CD14-positive monocyte (primary cell): ENCODE results near the gene CIB1. TPM values are rescaled to one million over a fixed set of nuclear protein-coding genes. Genes with fewer than 3 reads are reported as not detected.
A peak's percentile ranks its signal among the peaks of the same experiment; 100 is the strongest.

Source experiments
- DNase-seq, 3 donors: peaks; one replicate each; pipeline ENCODE4 v3.0.0-alpha.2; 2011 to 2022
- H2AFZ ChIP-seq: 2 replicates; pipeline ENCODE4 v1.6.0; 2012; ENCODE audit warnings: mild to moderate bottlenecking, low read depth, low read length, inconsistent platforms; ENCODE audit not compliant: insufficient read depth, poor library complexity, severe bottlenecking
- H3K27ac ChIP-seq, 2 donors: 1 replicate in 1 of 2; 2 replicates in 1 of 2; pipeline ENCODE4 v1.5.1; 2012 to 2013; ENCODE audit warnings: low read length in 2 of 2, control low read depth in 1 of 2, inconsistent platforms in 1 of 2, low read depth in 1 of 2, mild to moderate bottlenecking in 1 of 2
- H3K27me3 ChIP-seq, 2 donors: one replicate each; pipeline versions ENCODE4 v1.6.0 to v1.6.1; 2011 to 2013; ENCODE audit warnings: low read length in 2 of 2; ENCODE audit not compliant: control insufficient read depth in 2 of 2, insufficient read depth in 2 of 2
- H3K36me3 ChIP-seq, 2 donors: replicated peaks in 1 of 2; 1 replicate in 1 of 2; 2 replicates in 1 of 2; pipeline versions ENCODE4 v1.5.1 to v1.6.1; 2012 to 2013; ENCODE audit warnings: low read length in 2 of 2, control low read depth in 1 of 2, inconsistent platforms in 1 of 2, mild to moderate bottlenecking in 1 of 2; ENCODE audit not compliant: insufficient read depth in 2 of 2, control insufficient read depth in 1 of 2
- H3K4me1 ChIP-seq, 2 donors: 1 replicate in 1 of 2; 2 replicates in 1 of 2; pipeline versions ENCODE4 v1.5.1 to v1.6.1; 2012 to 2013; ENCODE audit warnings: low read length in 2 of 2, control low read depth in 1 of 2, inconsistent platforms in 1 of 2, mild to moderate bottlenecking in 1 of 2, moderate library complexity in 1 of 2; ENCODE audit not compliant: insufficient read depth in 2 of 2, control insufficient read depth in 1 of 2
- H3K4me2 ChIP-seq: replicated peaks from 2 replicates; pipeline ENCODE3; 2012; ENCODE audit warnings: low read length, moderate library complexity, mild to moderate bottlenecking; ENCODE audit not compliant: poor library complexity, severe bottlenecking; ENCODE audit errors: extremely low read depth
- H3K4me3 ChIP-seq, 3 experiments: fragments of 200-600 bp in 1 of 3; sonication (generic) in 1 of 3; replicated peaks in 1 of 3; 1 replicate in 2 of 3; 2 replicates in 1 of 3; pipeline ENCODE4 v1.5.1; 2011 to 2013; ENCODE audit warnings: low read length in 3 of 3, mild to moderate bottlenecking in 3 of 3, control low read depth in 2 of 3, low read depth in 2 of 3, inconsistent platforms in 1 of 3, moderate library complexity in 1 of 3
- H3K79me2 ChIP-seq: 2 replicates; pipeline ENCODE4 v1.6.0; 2012; ENCODE audit warnings: mild to moderate bottlenecking, control low read depth, inconsistent platforms, low read length, moderate library complexity; ENCODE audit not compliant: insufficient read depth
- H3K9ac ChIP-seq: 2 replicates; pipeline ENCODE4 v1.6.0; 2017; ENCODE audit warnings: low read length, mild to moderate bottlenecking; ENCODE audit not compliant: insufficient read depth, poor library complexity, severe bottlenecking
- H3K9me3 ChIP-seq, 2 donors: replicated peaks in 1 of 2; 1 replicate in 1 of 2; 2 replicates in 1 of 2; pipeline versions ENCODE4 v1.5.1 to v1.6.1; 2012 to 2013; ENCODE audit warnings: low read length in 2 of 2, control low read depth in 1 of 2; ENCODE audit not compliant: control insufficient read depth in 1 of 2, insufficient read depth in 1 of 2
- H4K20me1 ChIP-seq: 2 replicates; pipeline ENCODE4 v1.6.0; 2012; ENCODE audit warnings: mild to moderate bottlenecking, low read length, control low read depth, moderate library complexity; ENCODE audit not compliant: insufficient read depth
- H3K27ac Mint-ChIP-seq, 7 donors: one replicate each; pipeline ENCODE4 v1.8.0; 2020; ENCODE audit warnings: mild to moderate bottlenecking in 7 of 7, mixed read lengths in 7 of 7, moderate library complexity in 6 of 7, inconsistent platforms in 2 of 7
- H3K27me3 Mint-ChIP-seq, 3 donors: one replicate each; pipeline ENCODE4 v1.8.0; 2021 to 2022; ENCODE audit warnings: low read depth in 3 of 3, mild to moderate bottlenecking in 3 of 3, mixed read lengths in 3 of 3, moderate library complexity in 3 of 3, inconsistent platforms in 1 of 3
- H3K36me3 Mint-ChIP-seq, 2 donors: one replicate each; pipeline ENCODE4 v1.8.0; 2020; ENCODE audit warnings: mixed read lengths in 2 of 2, inconsistent platforms in 1 of 2, mild to moderate bottlenecking in 1 of 2
- H3K4me1 Mint-ChIP-seq: one replicate; pipeline ENCODE4 v1.8.0; 2020; ENCODE audit warnings: mild to moderate bottlenecking, mixed read lengths
- H3K4me3 Mint-ChIP-seq, 2 donors: one replicate each; pipeline ENCODE4 v1.8.0; 2020; ENCODE audit warnings: mild to moderate bottlenecking in 2 of 2, mixed read lengths in 2 of 2, moderate library complexity in 1 of 2
- H3K9me3 Mint-ChIP-seq, 7 donors: one replicate each; pipeline ENCODE4 v1.8.0; 2020 to 2022; ENCODE audit warnings: mixed read lengths in 7 of 7, mild to moderate bottlenecking in 6 of 7, moderate library complexity in 6 of 7, inconsistent platforms in 2 of 7
- CTCF ChIP-seq: fragments of 200-600 bp; IDR thresholded peaks from one replicate; pipeline ENCODE4 v1.8.0; 2022; ENCODE audit warnings: antibody characterized with exemption, mild to moderate bottlenecking
- WGBS: methylation state at CpG from one replicate; pipeline ENCODE4 v1.1.5; 2013; ENCODE audit warnings: missing lambda C conversion rate; ENCODE audit not compliant: insufficient coverage; 5-methylcytosine and 5-hydroxymethylcytosine counted together
- intact Hi-C, 2 donors: fragments of 100-400 bp; cut with micrococcal nuclease; formaldehyde crosslinking; loops; one replicate each; pipeline versions ENCODE4 v1.15.0 to v1.15.1; 2023
- polyA plus RNA-seq, 3 donors: library from polyadenylated mRNA; depleted of rRNA in 1 of 3; unstranded in 2 of 3; stranded (reverse) in 1 of 3; fragments of 300-500 nt in 2 of 3; fragments of >200 nt in 1 of 3; fragmentation: Illumina TruSeq in 2 of 3; gene quantifications; 1 replicate in 2 of 3; 2 replicates in 1 of 3; pipeline ENCODE4 v1.2.3, GENCODE V29; 2012 to 2021

CIB1 gene
- polyA plus RNA-seq, 3 donors = 77.5 to 197 (median 169) TPM

- Mint-ChIP-seq H3K27me3 (no peaks in the 10 kb centered on the region), H3K4me1 (peaks cover 29% of the 10 kb centered on the region), H3K9me3 (peaks cover 0 to 4% (median 0%) of the 10 kb centered on the region in 7 donors), H3K36me3 (peaks cover 55 to 58% of the 10 kb centered on the region in 2 donors), H3K4me3 (no peak overlapping the region), H3K27ac (peak overlapping the region in 1 of 7 donors; percentile 1)
- Histone ChIP-seq H3K4me3 (no peak overlapping the region), H4K20me1 (peaks cover 36% of the 10 kb centered on the region), H3K36me3 (peaks cover 34 to 64% of the 10 kb centered on the region in 2 donors), H3K9me3 (no peaks in the 10 kb centered on the region), H3K27me3 (no peaks in the 10 kb centered on the region), H3K9ac (no peak overlapping the region), H3K4me1 (peaks cover 17 to 25% of the 10 kb centered on the region in 2 donors), H3K79me2 (peaks cover 66% of the 10 kb centered on the region), H3K27ac (no peak overlapping the region), H3K4me2 (no peak overlapping the region), H2AFZ (no peak overlapping the region)
- no peak for TF ChIP-seq CTCF
- intact Hi-C loops = no loop called here
- DNase-seq = no peak
- WGBS = 96% methylated on average over 4 of the region's 10 CpGs
Measured at GRCh38 chr15:90270502-90271150, 36.9 kb upstream of the CIB1 start.

- no peak overlapping the region for H2AFZ ChIP-seq
- Mint-ChIP-seq H3K27ac (peak overlapping the region in 4 of 7 donors; percentile 2 to 27 (median 18)), H3K4me3 (no peak overlapping the region), H3K4me1 (peaks cover 41% of the 10 kb centered on the region), H3K27me3 (no peaks in the 10 kb centered on the region), H3K9me3 (no peaks in the 10 kb centered on the region), H3K36me3 (peaks cover 42 to 44% of the 10 kb centered on the region in 2 donors)
- no peak for TF ChIP-seq CTCF
- H3K4me3 ChIP-seq = no peak overlapping the region
- peaks cover 26 to 35% of the 10 kb centered on the region in 2 donors for H3K4me1 ChIP-seq
- H3K4me2 ChIP-seq = no peak overlapping the region
- H4K20me1 ChIP-seq = peaks cover 36% of the 10 kb centered on the region
- H3K9me3 ChIP-seq = no peaks in the 10 kb centered on the region
- intact Hi-C loops = loop anchor here in 1 of 2 donors (5.0 kb wide), 1 partner anchor 36 kb away; the partner anchor contains the start of genes CIB1 and GDPGP1
- H3K9ac ChIP-seq = no peak overlapping the region
- DNase-seq = no peak
- no CpG with 5 or more reads among the region's 1 CpG for WGBS
- peaks cover 34 to 55% of the 10 kb centered on the region in 2 donors for H3K36me3 ChIP-seq
- H3K27ac ChIP-seq = no peak overlapping the region
- no peaks in the 10 kb centered on the region for H3K27me3 ChIP-seq
- H3K79me2 ChIP-seq = peaks cover 66% of the 10 kb centered on the region
Measured at GRCh38 chr15:90268415-90268814, 34.7 kb upstream of the CIB1 start.
